ENCODE measurements around the gene TMEM39A. TPM values are rescaled to one million over a fixed set of nuclear protein-coding genes. Genes with fewer than 3 reads are reported as not detected.
A peak's percentile ranks its signal among the peaks of the same experiment; 100 is the strongest.

TMEM39A gene
- total and polyA plus RNA-seq, 3 experiments from 2014 or later: 22.1 to 45.3 (median 44.4) TPM

GRCh38 chr3:119388577-119388976 is 74.8 kb downstream of the TMEM39A start:
- H3K27ac Mint-ChIP-seq: peak overlapping the region in 2 of 8 donors; percentile 38 to 64
- no peaks in the 10 kb centered on the region for H3K36me3 ChIP-seq (ENCODE audit: insufficient read depth, low read length)
- H3K9me3 Mint-ChIP-seq: no peaks in the 10 kb centered on the region
- H3K27me3 ChIP-seq (ENCODE audit: insufficient read depth, low read length, poor library complexity, severe bottlenecking): no peaks in the 10 kb centered on the region
- CTCF ChIA-PET: interaction anchor here (0.7 to 1.9 kb wide), 5 partner anchors 113 to 505 kb away, joined by 3 to 26 read pairs (median 4); partner anchors contain the start of gene B4GALT4
- no peaks in the 10 kb centered on the region for H3K4me1 ChIP-seq (ENCODE audit: insufficient read depth, low read length)
- peaks cover 0 to 54% (median 19%) of the 10 kb centered on the region in 3 donors for H3K36me3 Mint-ChIP-seq
- H3K4me3 Mint-ChIP-seq: no peak overlapping the region
- H3K27me3 Mint-ChIP-seq: no peaks in the 10 kb centered on the region
- no peaks in the 10 kb centered on the region for H3K4me1 Mint-ChIP-seq
- H3K9me3 ChIP-seq (ENCODE audit: low read length): no peaks in the 10 kb centered on the region
- no peak overlapping the region for H3K27ac ChIP-seq (ENCODE audit: low read depth, low read length)
- POLR2A ChIA-PET: no interaction called here
- no peak overlapping the region for H3K4me3 ChIP-seq (ENCODE audit: low read length)
- DNase-seq: no peak

- H3K4me3 ChIP-seq (ENCODE audit: low read length): no peak overlapping the region
- Mint-ChIP-seq H3K27me3 (no peaks in the 10 kb centered on the region), H3K9me3 (no peaks in the 10 kb centered on the region), H3K27ac (no peak overlapping the region), H3K4me3 (no peak overlapping the region), H3K36me3 (peaks cover 0 to 40% (median 12%) of the 10 kb centered on the region in 3 donors), H3K4me1 (no peaks in the 10 kb centered on the region)
- ChIA-PET POLR2A (no interaction called here), CTCF (no interaction called here)
- H3K4me1 ChIP-seq (ENCODE audit: insufficient read depth, low read length): no peaks in the 10 kb centered on the region
- no peaks in the 10 kb centered on the region for H3K9me3 ChIP-seq (ENCODE audit: low read length)
- H3K27me3 ChIP-seq (ENCODE audit: insufficient read depth, low read length, poor library complexity, severe bottlenecking): no peaks in the 10 kb centered on the region
- no peak for DNase-seq
- H3K27ac ChIP-seq (ENCODE audit: low read depth, low read length): no peak overlapping the region
- no peaks in the 10 kb centered on the region for H3K36me3 ChIP-seq (ENCODE audit: insufficient read depth, low read length)
These were observed 81.3 kb downstream of the TMEM39A start for GRCh38 chr3:119382134-119382533.

GRCh38 chr3:119380697-119381096 is 82.7 kb downstream of the TMEM39A start:
- ChIA-PET CTCF (no interaction called here), POLR2A (no interaction called here)
- Histone ChIP-seq H3K4me1 (ENCODE audit: insufficient read depth, low read length) (no peaks in the 10 kb centered on the region), H3K27ac (ENCODE audit: low read depth, low read length) (no peak overlapping the region), H3K27me3 (ENCODE audit: insufficient read depth, low read length, poor library complexity, severe bottlenecking) (no peaks in the 10 kb centered on the region), H3K9me3 (ENCODE audit: low read length) (no peaks in the 10 kb centered on the region), H3K36me3 (ENCODE audit: insufficient read depth, low read length) (no peaks in the 10 kb centered on the region), H3K4me3 (ENCODE audit: low read length) (no peak overlapping the region)
- Mint-ChIP-seq H3K9me3 (no peaks in the 10 kb centered on the region), H3K4me3 (no peak overlapping the region), H3K4me1 (no peaks in the 10 kb centered on the region), H3K27me3 (no peaks in the 10 kb centered on the region), H3K27ac (peak overlapping the region in 1 of 8 donors; percentile 56), H3K36me3 (peaks cover 0 to 38% (median 11%) of the 10 kb centered on the region in 3 donors)
- no peak for DNase-seq

Other genes with a start within 250 kb of the TMEM39A start
- gene B4GALT4, start 222.7 kb downstream of the TMEM39A start, total RNA-seq: 10 to 100 TPM; 17.9 to 18.0 TPM
- 10.6 TPM for gene B4GALT4, start 222.7 kb downstream of the TMEM39A start, polyA plus RNA-seq
- 10 to 100 TPM; 24.2 to 25.8 TPM for gene ARHGAP31, start 169.2 kb downstream of the TMEM39A start, total RNA-seq
- 3.4 TPM for gene ARHGAP31, start 169.2 kb downstream of the TMEM39A start, polyA plus RNA-seq
- 10 to 100 TPM; 26.9 to 29.6 TPM for gene POGLUT1, start 5.3 kb upstream of the TMEM39A start, total RNA-seq
- 33.0 TPM for gene POGLUT1, start 5.3 kb upstream of the TMEM39A start, polyA plus RNA-seq
- 100 to 1,000 TPM; 152 to 158 TPM for gene TIMMDC1, start 34.9 kb upstream of the TMEM39A start, total RNA-seq
- 81.1 TPM for gene TIMMDC1, start 34.9 kb upstream of the TMEM39A start, polyA plus RNA-seq
- gene CD80, start 96.0 kb upstream of the TMEM39A start, total RNA-seq: 10 to 100 TPM; 16.8 to 17.9 TPM
- 0.91 TPM for gene CD80, start 96.0 kb upstream of the TMEM39A start, polyA plus RNA-seq
- gene ADPRH, start 115.9 kb upstream of the TMEM39A start, total RNA-seq: 1 to 10 TPM; 6.8 to 7.9 TPM
- 2.5 TPM for gene ADPRH, start 115.9 kb upstream of the TMEM39A start, polyA plus RNA-seq
- gene PLA1A, start 134.3 kb upstream of the TMEM39A start, total RNA-seq: under 1 TPM in 1 of 2 experiments, not detected in 1; 0.16 TPM
- gene PLA1A, start 134.3 kb upstream of the TMEM39A start, polyA plus RNA-seq: not detected
- gene POPDC2, start 197.0 kb upstream of the TMEM39A start, total RNA-seq: 1 to 10 TPM; 2.2 to 3.2 TPM
- 2.0 TPM for gene POPDC2, start 197.0 kb upstream of the TMEM39A start, polyA plus RNA-seq
- 100 to 1,000 TPM; 105 to 108 TPM for gene COX17, start 213.8 kb upstream of the TMEM39A start, total RNA-seq
- gene COX17, start 213.8 kb upstream of the TMEM39A start, polyA plus RNA-seq: 82.4 TPM
- gene CFAP91, start 239.4 kb upstream of the TMEM39A start, total RNA-seq: under 1 TPM; 0.64 to 0.77 TPM
- 0.45 TPM for gene CFAP91, start 239.4 kb upstream of the TMEM39A start, polyA plus RNA-seq